ENCODE measurements around the gene GPBP1.
"Not testable (repeated sequence)": the region's sequence is repeated elsewhere in the genome, so short reads cannot be mapped to it uniquely, and the experiment has no call there.

Gene GPBP1

GRCh38 chr5:57277085-57277484, 103.2 kb downstream of the GPBP1 start:
- no peak for DNase-seq (ENCODE audit: low spot score)

DNA sequence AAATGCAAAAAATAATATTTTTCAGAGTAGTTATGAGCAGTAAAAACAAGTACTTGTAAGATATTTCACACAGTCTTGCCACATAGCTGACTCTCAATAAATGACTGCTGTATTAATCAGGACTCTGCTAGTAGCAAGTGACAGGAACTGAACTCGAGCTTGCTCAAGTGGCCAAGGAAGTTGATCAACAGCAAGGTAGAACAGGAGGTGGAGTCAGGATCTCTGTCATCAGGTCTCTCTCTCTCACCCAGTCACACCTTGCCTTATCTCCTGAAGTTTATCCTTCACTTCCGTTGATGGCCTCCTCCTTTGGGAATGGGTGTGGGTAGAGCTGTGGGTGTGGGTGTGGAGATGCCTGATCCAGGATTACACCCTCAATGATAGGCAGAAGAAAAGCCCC, 107.0 kb downstream of the GPBP1 start:
- no peak for DNase-seq (ENCODE audit: low spot score)

DNA sequence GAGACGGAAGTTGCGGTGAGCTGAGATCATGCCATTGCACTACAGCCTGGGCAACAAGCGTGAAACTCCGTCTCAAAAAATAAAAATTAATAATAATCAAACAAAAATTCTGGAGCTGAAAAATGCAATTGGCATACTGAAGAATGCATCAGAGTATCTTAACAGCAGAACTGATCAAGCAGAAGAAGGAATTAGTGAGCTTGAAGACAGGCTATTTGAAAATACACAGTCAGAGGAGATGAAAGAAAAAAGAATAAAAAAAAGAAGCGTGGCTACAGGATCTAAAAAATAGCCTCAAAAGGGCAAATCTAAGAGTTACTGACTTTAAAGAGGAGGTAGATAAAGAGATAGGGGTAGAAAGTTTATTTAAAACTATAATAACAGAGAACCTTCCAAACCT, 111.2 kb downstream of the GPBP1 start:
- DNase-seq (ENCODE audit: low spot score): not testable (repeated sequence)

DNA sequence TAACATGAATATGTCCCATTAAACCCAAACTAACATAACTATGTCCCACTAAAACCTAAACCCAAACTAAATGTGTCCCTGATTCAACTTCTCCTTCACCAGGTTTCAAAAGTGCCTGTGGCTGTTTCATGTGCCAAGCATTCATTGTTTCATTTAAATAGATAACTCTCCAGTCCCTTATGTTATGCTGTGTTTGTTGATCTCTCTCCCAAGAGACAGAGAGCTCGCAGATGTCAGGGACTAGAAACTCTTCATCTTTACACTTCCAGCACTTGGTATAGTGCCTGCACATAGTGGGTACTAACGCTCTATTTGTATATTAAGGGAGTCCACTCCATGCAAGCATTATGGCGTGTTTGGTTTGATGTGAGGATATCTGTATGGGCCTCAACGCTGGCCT, 118.0 kb downstream of the GPBP1 start:
- DNase-seq (ENCODE audit: low spot score): no peak

GRCh38 chr5:57292336-57292735, 118.5 kb downstream of the GPBP1 start:
- DNase-seq (ENCODE audit: low spot score): no peak

- peak; percentile 6 for DNase-seq (ENCODE audit: low spot score)
Observed at GRCh38 chr5:57298295-57298984, 124.6 kb downstream of the GPBP1 start.

DNA sequence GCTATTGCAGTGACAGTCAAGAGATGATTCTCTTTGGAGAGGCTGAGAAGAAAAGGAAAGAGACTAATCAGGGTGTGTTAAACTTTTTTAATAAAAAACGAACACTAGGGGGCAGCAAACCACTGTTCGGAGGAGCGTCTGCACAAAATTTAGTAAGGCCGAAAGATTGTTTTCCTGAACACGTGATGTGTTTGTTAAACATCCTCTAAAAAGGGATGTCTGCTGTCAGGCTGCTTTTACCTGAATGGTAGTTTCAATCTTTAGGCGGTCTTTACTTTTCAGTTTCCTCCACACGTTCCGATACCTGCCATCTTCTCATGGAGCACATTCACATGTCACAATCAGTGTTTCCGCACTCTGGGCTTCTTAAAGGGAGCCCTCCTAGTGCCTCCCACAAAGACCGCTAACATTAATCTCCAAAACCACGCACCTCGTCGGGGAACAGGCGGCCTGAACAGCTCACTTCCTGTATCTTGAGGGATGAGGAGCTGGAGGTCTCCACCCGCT, 125.2 kb downstream of the GPBP1 start:
- peak; percentile 5 for DNase-seq (ENCODE audit: low spot score)

GRCh38 chr5:57299986-57300385, 126.1 kb downstream of the GPBP1 start:
- no peak for DNase-seq (ENCODE audit: low spot score)

GRCh38 chr5:57302164-57302563, 128.3 kb downstream of the GPBP1 start:
- DNase-seq (ENCODE audit: low spot score): no peak

GRCh38 chr5:57302643-57303042, 128.8 kb downstream of the GPBP1 start:
- DNase-seq (ENCODE audit: low spot score): no peak

DNA sequence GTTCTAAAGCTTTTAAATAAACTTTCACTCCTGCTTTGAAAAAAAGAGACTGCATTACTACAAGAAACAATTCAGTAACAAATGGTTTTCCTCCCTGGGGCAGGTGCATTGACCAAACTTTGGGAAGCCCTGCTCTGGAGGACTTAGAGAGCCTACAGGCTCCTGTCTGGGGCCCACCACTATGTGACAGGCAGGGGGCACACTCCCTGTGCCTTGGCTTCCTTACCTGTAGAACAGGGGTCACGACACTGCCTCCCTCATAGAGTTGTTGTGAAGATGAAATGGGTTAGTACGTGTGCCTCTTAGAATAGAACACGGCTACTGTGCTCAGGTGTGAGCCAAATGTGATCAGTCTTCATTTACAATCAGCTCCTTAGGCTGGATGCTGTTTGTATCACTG, 130.1 kb downstream of the GPBP1 start:
- DNase-seq (ENCODE audit: low spot score): no peak

- DNase-seq (ENCODE audit: low spot score): no peak
Observed at GRCh38 chr5:57304931-57305330, 131.1 kb downstream of the GPBP1 start.

- no peak for DNase-seq (ENCODE audit: low spot score)
Observed at GRCh38 chr5:57306359-57306758, 132.5 kb downstream of the GPBP1 start.

GRCh38 chr5:57307516-57307915, 133.7 kb downstream of the GPBP1 start:
- DNase-seq (ENCODE audit: low spot score): no peak

GRCh38 chr5:57309022-57309421, 135.2 kb downstream of the GPBP1 start:
- not testable (repeated sequence) for DNase-seq (ENCODE audit: low spot score)

- DNase-seq (ENCODE audit: low spot score): no peak
Observed at GRCh38 chr5:57311251-57311650, 137.4 kb downstream of the GPBP1 start.

DNA sequence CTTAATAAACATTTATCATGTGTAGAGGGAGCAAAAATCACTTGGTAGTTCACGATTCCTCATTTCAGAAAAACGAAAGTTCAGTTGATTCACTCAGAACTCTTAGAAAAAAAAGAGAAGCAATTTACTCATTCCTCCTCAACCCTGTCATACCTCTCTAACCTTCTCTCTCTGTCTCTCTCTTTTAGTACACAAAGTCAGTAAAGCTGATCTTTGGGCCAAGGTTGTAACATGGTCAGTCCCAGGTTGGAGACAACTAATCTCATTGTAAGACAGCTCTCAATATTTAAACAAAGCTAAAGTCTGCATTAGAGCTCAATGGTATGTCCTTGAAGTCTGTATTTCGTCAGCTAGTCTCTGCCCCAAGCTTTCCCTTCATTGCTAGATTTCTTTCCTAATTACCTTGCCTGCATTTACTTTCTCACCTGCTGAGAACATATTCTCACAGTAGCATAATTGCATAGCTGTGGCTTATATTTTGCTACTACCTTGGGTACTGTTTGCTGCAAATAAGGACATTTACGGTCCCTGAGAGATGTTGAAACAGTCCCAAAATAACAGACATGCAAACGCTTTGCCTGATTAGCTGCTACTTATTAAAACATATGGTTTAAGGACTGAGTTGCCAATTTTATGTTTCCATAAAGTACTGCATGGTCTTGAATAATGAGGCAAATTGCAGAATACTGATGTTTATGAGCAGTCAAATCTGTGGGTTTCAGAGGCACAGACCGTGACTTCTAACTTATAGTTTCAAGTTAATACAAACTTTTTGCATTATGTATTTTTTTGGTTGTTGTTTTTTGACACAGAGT, 138.3 kb downstream of the GPBP1 start:
- no peak for DNase-seq (ENCODE audit: low spot score)

GRCh38 chr5:57313716-57314115, 139.9 kb downstream of the GPBP1 start:
- DNase-seq (ENCODE audit: low spot score): no peak
